ENCODE results near the gene PACRGL.
A peak's percentile ranks its signal among the peaks of the same experiment; 100 is the strongest.
"Not testable (repeated sequence)": the region's sequence is repeated elsewhere in the genome, so short reads cannot be mapped to it uniquely, and the experiment has no call there.

Gene PACRGL

GRCh38 chr4:20723019-20723418, 22.8 kb downstream of the PACRGL start:
- no peak for FAIRE-seq
- no peak for DNase-seq (ENCODE audit: insufficient read length, low spot score)

- FAIRE-seq (no peak), DNase-seq (ENCODE audit: insufficient read length, low spot score) (no peak)
Observed at GRCh38 chr4:20723463-20723862, 23.2 kb downstream of the PACRGL start.

GRCh38 chr4:20724915-20725314, 24.7 kb downstream of the PACRGL start:
- FAIRE-seq: no peak
- DNase-seq (ENCODE audit: insufficient read length, low spot score): no peak

GRCh38 chr4:20735931-20736330, 35.7 kb downstream of the PACRGL start:
- DNase-seq (ENCODE audit: insufficient read length, low spot score) (no peak), FAIRE-seq (no peak)

- DNase-seq (ENCODE audit: insufficient read length, low spot score); FAIRE-seq: not testable (repeated sequence)
Observed at GRCh38 chr4:20746000-20746399, 45.7 kb downstream of the PACRGL start.

GRCh38 chr4:20752641-20753040, 52.4 kb downstream of the PACRGL start:
- no peak for DNase-seq (ENCODE audit: insufficient read length, low spot score)
- FAIRE-seq: no peak

- FAIRE-seq: no peak
Observed at GRCh38 chr4:20754036-20754435, 53.8 kb downstream of the PACRGL start.

GRCh38 chr4:20760053-20760452, 59.8 kb downstream of the PACRGL start:
- FAIRE-seq: no peak
- DNase-seq (ENCODE audit: insufficient read length, low spot score): no peak

More at GRCh38 chr4:20754036-20754435, 53.8 kb downstream of the PACRGL start:
- DNase-seq (ENCODE audit: insufficient read length, low spot score): no peak

- DNase-seq (ENCODE audit: insufficient read length, low spot score): no peak
- FAIRE-seq: no peak
Observed at GRCh38 chr4:20761382-20761781, 61.1 kb downstream of the PACRGL start.

GRCh38 chr4:20761826-20762225, 61.6 kb downstream of the PACRGL start:
- DNase-seq (ENCODE audit: insufficient read length, low spot score) (no peak), FAIRE-seq (no peak)

GRCh38 chr4:20764366-20764992, 64.2 kb downstream of the PACRGL start:
- DNase-seq (ENCODE audit: insufficient read length, low spot score) (no peak), FAIRE-seq (no peak)

GRCh38 chr4:20773144-20773997, 73.1 kb downstream of the PACRGL start:
- FAIRE-seq (peak; percentile 21), DNase-seq (ENCODE audit: insufficient read length, low spot score) (peak; percentile 5)

GRCh38 chr4:20778896-20779295, 78.6 kb downstream of the PACRGL start:
- FAIRE-seq: no peak
- DNase-seq (ENCODE audit: insufficient read length, low spot score): no peak

- FAIRE-seq: not testable (repeated sequence)
Observed at GRCh38 chr4:20783134-20783533, 82.9 kb downstream of the PACRGL start.

GRCh38 chr4:20787940-20788665, 87.8 kb downstream of the PACRGL start:
- FAIRE-seq: no peak

More at GRCh38 chr4:20783134-20783533, 82.9 kb downstream of the PACRGL start:
- DNase-seq (ENCODE audit: insufficient read length, low spot score): not testable (repeated sequence)

More at GRCh38 chr4:20787940-20788665, 87.8 kb downstream of the PACRGL start:
- DNase-seq (ENCODE audit: insufficient read length, low spot score): no peak

Data from GM19239 (cell line).